ENCODE data around the gene ASH1L. TPM values are rescaled to one million over a fixed set of nuclear protein-coding genes. Genes with fewer than 3 reads are reported as not detected.
A peak's percentile ranks its signal among the peaks of the same experiment; 100 is the strongest.
"Not testable (repeated sequence)": the region's sequence is repeated elsewhere in the genome, so short reads cannot be mapped to it uniquely, and the experiment has no call there.

The ASH1L gene
- total RNA-seq, 2 donors from 2014 or later = 54.3 to 85.5 TPM

- no peaks in the 10 kb centered on the region for H3K9me3 Mint-ChIP-seq
- DNase-seq (ENCODE audit: low spot score) (no peak), ATAC-seq (no peak)
- H3K4me3 Mint-ChIP-seq = no peak overlapping the region
- H3K4me1 Mint-ChIP-seq (ENCODE audit: low read depth in 2 of 2) = peaks cover 27 to 36% of the 10 kb centered on the region in 2 donors
- H3K27ac Mint-ChIP-seq = no peak overlapping the region
- H3K36me3 Mint-ChIP-seq = no peaks in the 10 kb centered on the region
- no peaks in the 10 kb centered on the region for H3K27me3 Mint-ChIP-seq
These were observed 31.0 kb downstream of the ASH1L start for GRCh38 chr1:155531624-155532023.

DNA sequence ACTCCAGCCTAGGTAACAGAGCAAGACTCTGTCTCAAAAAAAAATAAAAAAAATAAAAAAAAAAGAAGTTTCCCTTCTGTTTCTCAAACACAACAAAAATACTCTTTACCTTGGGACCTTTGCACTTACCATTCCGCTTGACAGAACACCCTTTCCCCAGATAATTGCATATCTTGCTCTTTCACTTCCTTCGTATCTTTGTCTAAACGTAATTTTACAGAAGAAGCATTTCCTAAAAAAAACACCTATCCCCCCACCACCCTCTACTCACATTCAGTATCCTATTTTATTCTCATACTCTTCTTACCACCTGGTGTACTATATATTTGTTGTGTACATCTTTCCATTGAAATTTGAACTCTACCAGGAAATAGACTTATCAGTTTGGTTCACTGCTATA is 32.7 kb downstream of the ASH1L start:
- no peaks in the 10 kb centered on the region for H3K36me3 Mint-ChIP-seq
- H3K4me3 Mint-ChIP-seq = no peak overlapping the region
- DNase-seq (ENCODE audit: low spot score) = no peak
- no peaks in the 10 kb centered on the region for H3K9me3 Mint-ChIP-seq
- peaks cover 21 to 29% of the 10 kb centered on the region in 2 donors for H3K4me1 Mint-ChIP-seq (ENCODE audit: low read depth in 2 of 2)
- no peaks in the 10 kb centered on the region for H3K27me3 Mint-ChIP-seq
- H3K27ac Mint-ChIP-seq = no peak overlapping the region
- no peak for ATAC-seq

DNA sequence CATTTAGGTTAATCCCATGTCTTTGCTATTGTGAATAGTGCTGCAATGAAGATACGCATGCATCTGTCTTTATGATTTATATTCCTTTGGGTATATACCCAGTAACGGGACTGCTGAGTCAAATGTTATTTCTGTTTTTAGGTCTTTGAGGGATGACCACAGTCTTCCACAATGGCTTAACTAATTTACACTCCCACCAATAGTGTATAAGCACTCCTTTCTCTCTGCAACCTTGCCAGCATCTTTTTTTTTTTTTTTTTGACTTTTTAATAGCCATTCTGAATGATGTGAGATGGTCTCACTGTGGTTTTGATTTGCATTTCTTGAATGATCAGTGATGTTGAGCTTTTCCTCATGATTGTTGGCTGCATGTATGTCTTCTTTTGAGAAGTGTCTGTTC is 33.5 kb downstream of the ASH1L start:
- no peak overlapping the region for H3K4me3 Mint-ChIP-seq
- H3K9me3 Mint-ChIP-seq = no peaks in the 10 kb centered on the region
- DNase-seq (ENCODE audit: low spot score) = no peak
- no peaks in the 10 kb centered on the region for H3K36me3 Mint-ChIP-seq
- H3K27ac Mint-ChIP-seq = no peak overlapping the region
- peaks cover 16 to 26% of the 10 kb centered on the region in 2 donors for H3K4me1 Mint-ChIP-seq (ENCODE audit: low read depth in 2 of 2)
- no peak for ATAC-seq
- H3K27me3 Mint-ChIP-seq = no peaks in the 10 kb centered on the region

DNA sequence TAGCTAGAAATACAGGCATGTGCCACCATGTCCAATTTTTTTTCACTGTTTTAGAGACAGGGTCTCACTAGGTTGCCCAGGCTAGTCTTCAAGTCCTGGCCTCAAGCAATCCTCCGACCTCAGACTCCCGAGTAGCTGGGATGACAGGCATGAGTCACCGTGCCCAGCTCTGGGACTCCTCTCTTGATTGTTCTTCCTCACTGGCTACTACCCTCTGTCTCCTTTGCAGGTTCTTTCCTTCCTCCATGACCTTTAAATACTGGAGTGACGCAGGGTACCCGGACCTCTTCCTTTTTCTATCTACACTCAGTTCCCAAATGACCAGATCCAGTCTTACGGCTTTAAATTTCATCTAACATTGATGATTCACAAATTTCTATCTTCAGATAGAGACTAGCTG is 34.9 kb downstream of the ASH1L start:
- ATAC-seq (no peak), DNase-seq (ENCODE audit: low spot score) (no peak)
- H3K9me3 Mint-ChIP-seq = no peaks in the 10 kb centered on the region
- no peaks in the 10 kb centered on the region for H3K36me3 Mint-ChIP-seq
- no peaks in the 10 kb centered on the region for H3K27me3 Mint-ChIP-seq
- peaks cover 20 to 22% of the 10 kb centered on the region in 2 donors for H3K4me1 Mint-ChIP-seq (ENCODE audit: low read depth in 2 of 2)
- no peak overlapping the region for H3K27ac Mint-ChIP-seq
- H3K4me3 Mint-ChIP-seq = no peak overlapping the region

DNA sequence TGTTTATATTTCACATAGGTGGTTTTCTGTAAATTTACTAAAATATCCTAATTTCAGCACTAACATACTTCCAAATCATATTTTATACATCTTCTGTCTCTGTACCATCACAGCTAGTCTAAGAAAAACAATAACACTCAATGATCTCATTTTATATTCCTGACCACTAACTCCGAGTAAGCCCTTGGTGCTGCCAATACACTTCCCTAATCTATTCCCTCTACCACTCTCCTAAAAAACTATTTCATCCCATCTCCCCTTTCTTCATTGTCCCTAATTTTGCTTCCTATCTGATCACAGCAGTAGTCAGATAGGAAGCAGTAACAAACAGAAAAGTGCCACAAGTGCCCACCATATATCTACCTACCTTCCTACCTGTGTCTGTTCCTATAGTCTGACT is 36.2 kb downstream of the ASH1L start:
- Mint-ChIP-seq H3K27me3 (no peaks in the 10 kb centered on the region), H3K4me3 (no peak overlapping the region), H3K9me3 (no peaks in the 10 kb centered on the region), H3K27ac (no peak overlapping the region), H3K4me1 (ENCODE audit: low read depth in 2 of 2) (peaks cover 22 to 23% of the 10 kb centered on the region in 2 donors), H3K36me3 (no peaks in the 10 kb centered on the region)
- DNase-seq (ENCODE audit: low spot score) = no peak
- no peak for ATAC-seq

- Mint-ChIP-seq H3K4me3 (no peak overlapping the region), H3K27ac (no peak overlapping the region), H3K36me3 (no peaks in the 10 kb centered on the region), H3K4me1 (ENCODE audit: low read depth in 2 of 2) (peaks cover 20 to 23% of the 10 kb centered on the region in 2 donors), H3K27me3 (no peaks in the 10 kb centered on the region), H3K9me3 (no peaks in the 10 kb centered on the region)
- no peak for DNase-seq (ENCODE audit: low spot score)
- ATAC-seq = no peak
These were observed 40.5 kb downstream of the ASH1L start for GRCh38 chr1:155522069-155522468.

GRCh38 chr1:155518484-155518883 is 44.1 kb downstream of the ASH1L start:
- no peak for DNase-seq (ENCODE audit: low spot score)
- Mint-ChIP-seq H3K4me3 (no peak overlapping the region), H3K9me3 (no peaks in the 10 kb centered on the region), H3K4me1 (ENCODE audit: low read depth in 2 of 2) (peaks cover 28 to 32% of the 10 kb centered on the region in 2 donors), H3K36me3 (no peaks in the 10 kb centered on the region), H3K27ac (peak overlapping the region in 1 of 2 donors; percentile 77), H3K27me3 (no peaks in the 10 kb centered on the region)
- ATAC-seq = no peak

DNA sequence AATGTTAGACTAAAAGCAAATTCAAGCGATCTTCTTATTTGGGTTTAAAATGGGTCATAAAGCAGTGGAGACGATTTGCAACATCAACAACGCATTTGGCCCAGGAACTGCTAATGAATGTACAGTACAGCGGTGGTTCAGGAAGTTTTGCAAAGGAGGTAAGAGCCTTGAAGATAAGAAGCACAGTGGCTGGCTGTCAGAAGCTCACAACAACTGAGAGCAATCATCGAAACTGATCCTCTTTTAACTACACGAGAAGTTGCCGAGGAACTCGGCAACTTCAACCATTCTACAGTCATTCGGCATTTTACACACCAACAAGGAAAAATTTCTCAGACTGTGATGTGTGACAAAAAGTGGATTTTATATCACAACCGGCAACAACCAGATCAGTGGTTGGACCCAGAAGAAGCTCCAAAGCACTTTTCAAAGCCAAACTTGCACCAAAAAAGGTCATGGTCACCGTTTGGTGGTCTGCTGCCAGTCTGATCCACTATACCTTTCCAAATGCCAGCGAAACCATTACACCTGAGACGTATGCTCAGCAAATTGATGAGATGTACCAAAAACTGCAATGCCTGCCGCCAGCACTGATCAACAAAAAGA is 47.9 kb downstream of the ASH1L start:
- H3K36me3 Mint-ChIP-seq = no peaks in the 10 kb centered on the region
- DNase-seq (ENCODE audit: low spot score) (no peak), ATAC-seq (no peak)
- no peak overlapping the region for H3K27ac Mint-ChIP-seq
- H3K9me3 Mint-ChIP-seq = no peaks in the 10 kb centered on the region
- H3K4me1 Mint-ChIP-seq (ENCODE audit: low read depth in 2 of 2) = peaks cover 24 to 27% of the 10 kb centered on the region in 2 donors
- H3K27me3 Mint-ChIP-seq = no peaks in the 10 kb centered on the region
- no peak overlapping the region for H3K4me3 Mint-ChIP-seq

GRCh38 chr1:155513300-155513916 is 49.2 kb downstream of the ASH1L start:
- Mint-ChIP-seq H3K27ac (no peak overlapping the region), H3K9me3 (no peaks in the 10 kb centered on the region), H3K4me1 (ENCODE audit: low read depth in 2 of 2) (peaks cover 24 to 27% of the 10 kb centered on the region in 2 donors), H3K27me3 (no peaks in the 10 kb centered on the region), H3K36me3 (no peaks in the 10 kb centered on the region), H3K4me3 (no peak overlapping the region)
- DNase-seq (ENCODE audit: low spot score) (no peak), ATAC-seq (no peak)

DNA sequence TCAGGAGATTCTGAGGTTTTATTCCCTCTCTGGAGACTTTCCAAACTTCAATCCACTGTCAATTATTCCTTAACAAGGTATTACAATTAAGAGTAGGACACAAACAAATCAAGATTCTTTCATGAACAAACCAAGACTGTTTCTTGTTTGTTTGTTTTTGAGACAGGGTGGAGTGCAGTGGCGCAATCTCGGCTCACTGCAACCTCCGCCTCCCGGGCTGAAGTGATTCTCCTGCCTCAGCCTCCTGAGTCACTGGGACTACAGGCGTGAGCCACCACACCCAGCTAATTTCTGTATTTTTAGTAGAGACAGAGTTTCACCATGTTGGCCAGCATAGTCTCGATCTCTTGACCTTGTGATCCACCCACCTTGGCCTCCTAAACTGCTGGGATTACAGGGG is 51.2 kb downstream of the ASH1L start:
- DNase-seq (ENCODE audit: low spot score); H3K9me3 Mint-ChIP-seq; H3K36me3 Mint-ChIP-seq; H3K4me3 Mint-ChIP-seq; H3K27me3 Mint-ChIP-seq; ATAC-seq; H3K27ac Mint-ChIP-seq: not testable (repeated sequence)
- peaks cover 19 to 21% of the 10 kb centered on the region in 2 donors for H3K4me1 Mint-ChIP-seq (ENCODE audit: low read depth in 2 of 2)

GRCh38 chr1:155509064-155509463 is 53.5 kb downstream of the ASH1L start:
- Mint-ChIP-seq H3K27me3 (no peaks in the 10 kb centered on the region), H3K36me3 (no peaks in the 10 kb centered on the region), H3K9me3 (no peaks in the 10 kb centered on the region), H3K4me3 (no peak overlapping the region), H3K4me1 (ENCODE audit: low read depth in 2 of 2) (peaks cover 17 to 18% of the 10 kb centered on the region in 2 donors), H3K27ac (no peak overlapping the region)
- DNase-seq (ENCODE audit: low spot score) (no peak), ATAC-seq (no peak)

DNA sequence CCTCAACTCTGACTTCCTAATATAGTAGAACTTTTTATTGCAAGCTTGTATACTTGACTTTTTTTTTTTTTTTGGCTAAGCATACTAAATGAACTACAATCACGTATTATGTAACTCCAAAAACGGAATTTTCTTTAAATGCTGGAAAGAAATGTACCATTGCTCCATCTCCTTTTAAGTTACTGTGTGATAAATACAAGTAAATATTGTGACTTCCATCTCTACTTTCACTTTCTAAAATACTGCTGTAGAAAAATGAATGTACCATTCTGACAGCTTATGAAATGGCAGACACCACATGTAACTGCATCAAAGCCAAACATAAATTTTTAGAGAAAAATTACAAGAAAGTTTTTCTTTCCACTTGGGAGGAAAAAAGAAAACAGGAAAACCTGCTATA is 54.7 kb downstream of the ASH1L start:
- no peaks in the 10 kb centered on the region for H3K36me3 Mint-ChIP-seq
- H3K9me3 Mint-ChIP-seq = no peaks in the 10 kb centered on the region
- peaks cover 12 to 14% of the 10 kb centered on the region in 2 donors for H3K4me1 Mint-ChIP-seq (ENCODE audit: low read depth in 2 of 2)
- ATAC-seq (no peak), DNase-seq (ENCODE audit: low spot score) (no peak)
- H3K27me3 Mint-ChIP-seq = no peaks in the 10 kb centered on the region
- no peak overlapping the region for H3K4me3 Mint-ChIP-seq
- H3K27ac Mint-ChIP-seq = peak overlapping the region; percentile 31 to 51

DNA sequence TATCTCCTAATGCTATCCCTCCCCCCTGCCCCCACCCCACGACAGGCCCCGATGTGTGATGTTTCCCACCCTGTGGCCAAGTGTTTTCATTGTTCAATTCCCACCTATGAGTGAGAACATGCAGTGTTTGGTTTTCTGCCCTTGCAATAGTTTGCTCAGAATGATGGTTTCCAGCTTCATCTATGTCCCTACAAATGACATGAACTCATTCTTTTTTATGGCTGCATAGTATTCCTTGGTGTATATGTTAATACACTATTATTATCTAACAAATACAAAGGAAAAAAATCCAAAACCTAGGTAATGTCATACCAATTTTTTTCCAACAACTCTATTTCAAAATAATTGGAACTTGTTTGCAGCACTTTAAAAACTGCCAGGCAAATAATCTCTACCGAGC is 56.6 kb downstream of the ASH1L start:
- ATAC-seq; H3K9me3 Mint-ChIP-seq; DNase-seq (ENCODE audit: low spot score); H3K36me3 Mint-ChIP-seq; H3K27me3 Mint-ChIP-seq; H3K4me3 Mint-ChIP-seq; H3K27ac Mint-ChIP-seq: not testable (repeated sequence)
- H3K4me1 Mint-ChIP-seq (ENCODE audit: low read depth in 2 of 2) = peaks cover 12 to 14% of the 10 kb centered on the region in 2 donors

DNA sequence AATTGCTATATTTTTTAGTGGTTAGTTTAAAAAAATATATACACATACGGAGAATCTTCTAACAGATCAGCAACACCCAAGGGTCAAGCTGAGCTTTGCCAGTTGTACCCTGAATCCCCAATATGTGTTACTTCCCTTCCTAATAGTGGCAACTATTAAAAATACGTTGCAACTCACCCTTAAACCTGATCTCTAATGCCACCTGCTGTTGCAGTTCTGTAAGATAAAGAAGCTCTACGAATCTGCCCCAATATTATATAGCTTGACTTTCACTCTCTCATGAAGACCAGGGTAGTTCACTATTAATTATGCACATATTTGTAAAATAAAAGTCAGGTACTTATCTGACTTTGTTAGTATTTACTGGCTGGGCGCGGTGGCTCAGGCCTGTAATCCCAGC is 58.4 kb downstream of the ASH1L start:
- H3K36me3 Mint-ChIP-seq = no peaks in the 10 kb centered on the region
- peak overlapping the region in 1 of 2 donors; percentile 37 for H3K27ac Mint-ChIP-seq
- DNase-seq (ENCODE audit: low spot score) (no peak), ATAC-seq (no peak)
- no peak overlapping the region for H3K4me3 Mint-ChIP-seq
- H3K4me1 Mint-ChIP-seq (ENCODE audit: low read depth in 2 of 2) = peaks cover 26 to 28% of the 10 kb centered on the region in 2 donors
- no peaks in the 10 kb centered on the region for H3K9me3 Mint-ChIP-seq
- no peaks in the 10 kb centered on the region for H3K27me3 Mint-ChIP-seq
